Subcutaneous abdominal adipose tissue (tissue), 5 donors: ENCODE measurements around the gene P2RX5.

Experiments
- H3K27ac ChIP-seq: one replicate; pipeline ENCODE4 v1.7.0; 2013; ENCODE audit warnings: low read depth, mild to moderate bottlenecking, inconsistent platforms, low read length, moderate library complexity
- H3K27me3 ChIP-seq, 5 donors: one replicate each; pipeline ENCODE4 v1.7.0; 2013; ENCODE audit warnings: low read length in 5 of 5, inconsistent platforms in 1 of 5; ENCODE audit not compliant: control insufficient read depth in 5 of 5, insufficient read depth in 4 of 5
- H3K36me3 ChIP-seq, 5 donors: one replicate each; pipeline ENCODE4 v1.7.0; 2013; ENCODE audit warnings: low read length in 5 of 5; ENCODE audit not compliant: control insufficient read depth in 5 of 5, insufficient read depth in 5 of 5
- H3K4me1 ChIP-seq, 5 donors: one replicate each; pipeline ENCODE4 v1.7.0; 2013; ENCODE audit warnings: low read length in 5 of 5, mild to moderate bottlenecking in 3 of 5, moderate library complexity in 1 of 5; ENCODE audit not compliant: control insufficient read depth in 5 of 5, insufficient read depth in 5 of 5
- H3K4me3 ChIP-seq, 5 donors: one replicate each; pipeline ENCODE4 v1.7.0; 2013; ENCODE audit warnings: low read length in 5 of 5, low read depth in 1 of 5
- H3K9ac ChIP-seq, 5 donors: one replicate each; pipeline ENCODE4 v1.7.0; 2013; ENCODE audit warnings: low read length in 5 of 5, mild to moderate bottlenecking in 4 of 5, moderate library complexity in 3 of 5
- H3K9me3 ChIP-seq, 5 donors: one replicate each; pipeline ENCODE4 v1.7.0; 2013; ENCODE audit warnings: low read length in 5 of 5; ENCODE audit not compliant: control insufficient read depth in 5 of 5
- donor health status: healthy.
- donor health status: healthy.
- donor health status: healthy.
- donor health status: healthy.
- donor health status: healthy.

P2RX5 gene

GRCh38 chr17:3659541-3660111 is 36.3 kb downstream of the P2RX5 start:
- peaks cover 0 to 71% (median 32%) of the 10 kb centered on the region in 5 donors for H3K36me3 ChIP-seq
- H3K9me3 ChIP-seq: no peaks in the 10 kb centered on the region
- H3K27me3 ChIP-seq: no peaks in the 10 kb centered on the region
- peak overlapping the region in 2 of 5 donors; percentile 41 to 49 for H3K9ac ChIP-seq
- no peak overlapping the region for H3K4me3 ChIP-seq
- H3K27ac ChIP-seq: peak overlapping the region; percentile 62
- H3K4me1 ChIP-seq: peaks cover 0 to 28% (median 26%) of the 10 kb centered on the region in 5 donors

DNA sequence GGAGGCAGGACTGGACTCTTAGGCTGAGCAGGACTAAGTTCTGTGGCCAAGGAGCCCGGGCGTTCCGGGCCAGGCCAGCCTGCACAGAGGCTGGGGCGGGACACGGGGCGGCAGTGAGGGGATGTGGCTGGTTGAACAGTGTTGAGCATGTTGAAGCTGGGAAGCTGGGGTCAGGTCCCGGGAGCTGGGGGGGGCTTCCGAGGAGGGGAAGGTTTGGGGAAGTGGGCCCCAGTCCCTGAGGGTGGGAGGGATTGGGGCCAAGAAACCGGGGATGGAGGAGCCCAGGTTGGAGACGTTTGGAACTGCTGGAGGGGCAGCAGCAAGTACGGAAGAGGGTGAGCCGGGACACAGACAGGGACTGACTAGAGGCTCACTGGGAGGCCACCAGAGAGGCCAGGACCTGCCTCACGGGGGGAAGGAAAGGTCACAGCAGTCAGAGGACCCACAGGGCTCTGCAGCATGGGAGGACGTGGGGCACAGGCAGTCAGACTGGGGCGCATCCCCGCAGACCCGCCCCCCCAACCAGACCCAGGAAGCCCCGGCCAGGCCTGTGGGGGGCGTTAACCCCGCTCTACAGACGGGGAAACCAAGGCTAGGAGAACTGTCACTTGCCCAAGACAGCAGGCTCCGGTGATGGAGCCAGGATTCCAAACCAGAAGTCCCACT is 37.0 kb downstream of the P2RX5 start:
- Histone ChIP-seq H3K36me3 (peaks cover 0 to 64% (median 25%) of the 10 kb centered on the region in 5 donors), H3K4me1 (peaks cover 0 to 28% (median 26%) of the 10 kb centered on the region in 5 donors), H3K4me3 (no peak overlapping the region), H3K27me3 (no peaks in the 10 kb centered on the region), H3K27ac (peak overlapping the region; percentile 62), H3K9me3 (no peaks in the 10 kb centered on the region), H3K9ac (peak overlapping the region in 1 of 5 donors; percentile 41)

DNA sequence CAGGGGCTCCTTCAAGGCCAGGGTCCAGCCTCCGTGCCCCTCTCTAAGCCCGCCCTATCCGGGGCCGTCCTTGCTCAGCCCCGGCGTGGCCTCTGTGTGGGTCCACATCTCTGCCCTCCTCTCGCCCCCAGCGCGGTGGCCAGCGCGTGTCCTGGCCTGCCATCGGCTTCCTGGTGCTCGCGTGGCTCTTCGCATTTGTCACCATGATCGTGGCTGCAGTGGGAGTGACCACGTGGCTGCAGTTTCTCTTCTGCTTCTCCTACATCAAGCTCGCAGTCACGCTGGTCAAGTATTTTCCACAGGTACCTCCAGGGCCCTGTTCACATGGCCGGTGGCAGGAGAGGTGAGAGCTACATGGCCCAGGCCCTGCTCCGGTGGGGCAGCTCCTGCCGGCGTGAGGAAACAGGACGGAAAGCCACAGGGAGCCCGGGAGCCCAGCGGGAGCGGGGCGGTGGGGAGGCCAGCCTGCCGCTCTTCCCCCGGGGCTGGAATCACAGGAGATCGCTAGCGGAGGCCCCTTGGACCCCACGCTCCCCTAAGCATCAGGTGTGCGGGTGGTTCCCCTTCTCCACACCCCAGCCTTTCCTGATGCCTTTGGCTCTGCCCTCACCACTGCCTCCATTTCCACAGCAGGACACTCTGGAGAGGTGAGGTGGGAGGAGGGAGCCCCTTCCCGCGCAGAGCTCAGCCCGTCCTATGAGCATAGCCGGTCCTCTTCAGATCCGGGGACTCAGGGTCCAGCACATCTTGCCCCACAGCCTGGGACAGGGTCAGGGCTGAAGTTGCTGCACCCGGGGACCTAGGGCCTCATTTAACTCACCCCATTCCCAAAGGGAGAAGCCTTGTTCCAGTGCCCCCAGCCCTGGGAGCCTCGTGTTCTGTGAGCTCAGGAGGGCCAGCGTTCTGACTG is 37.8 kb downstream of the P2RX5 start:
- no peak overlapping the region for H3K27ac ChIP-seq
- peak overlapping the region in 1 of 5 donors; percentile 9 for H3K9ac ChIP-seq
- no peak overlapping the region for H3K4me3 ChIP-seq
- peaks cover 0 to 28% (median 26%) of the 10 kb centered on the region in 5 donors for H3K4me1 ChIP-seq
- H3K36me3 ChIP-seq: peaks cover 0 to 56% (median 17%) of the 10 kb centered on the region in 5 donors
- H3K27me3 ChIP-seq: no peaks in the 10 kb centered on the region
- no peaks in the 10 kb centered on the region for H3K9me3 ChIP-seq

- Histone ChIP-seq H3K27me3 (no peaks in the 10 kb centered on the region), H3K27ac (no peak overlapping the region), H3K4me1 (peaks cover 0 to 28% (median 26%) of the 10 kb centered on the region in 5 donors), H3K9ac (no peak overlapping the region), H3K4me3 (no peak overlapping the region), H3K9me3 (no peaks in the 10 kb centered on the region), H3K36me3 (peaks cover 0 to 55% (median 16%) of the 10 kb centered on the region in 5 donors)
These were observed 38.4 kb downstream of the P2RX5 start for GRCh38 chr17:3657588-3657869.

- peaks cover 0 to 28% (median 26%) of the 10 kb centered on the region in 5 donors for H3K4me1 ChIP-seq
These were observed 39.0 kb downstream of the P2RX5 start for GRCh38 chr17:3656755-3657587.

GRCh38 chr17:3656353-3656752 is 39.6 kb downstream of the P2RX5 start:
- peaks cover 0 to 46% (median 13%) of the 10 kb centered on the region in 5 donors for H3K36me3 ChIP-seq
- H3K27ac ChIP-seq: no peak overlapping the region
- H3K4me3 ChIP-seq: no peak overlapping the region
- no peaks in the 10 kb centered on the region for H3K9me3 ChIP-seq
- H3K27me3 ChIP-seq: no peaks in the 10 kb centered on the region
- H3K9ac ChIP-seq: no peak overlapping the region
- H3K4me1 ChIP-seq: peaks cover 0 to 28% (median 26%) of the 10 kb centered on the region in 5 donors

More at GRCh38 chr17:3656755-3657587, 39.0 kb downstream of the P2RX5 start:
- H3K27me3 ChIP-seq: no peaks in the 10 kb centered on the region
- no peak overlapping the region for H3K9ac ChIP-seq
- H3K9me3 ChIP-seq: no peaks in the 10 kb centered on the region
- no peak overlapping the region for H3K4me3 ChIP-seq
- H3K36me3 ChIP-seq: peaks cover 0 to 50% (median 16%) of the 10 kb centered on the region in 5 donors
- H3K27ac ChIP-seq: no peak overlapping the region

DNA sequence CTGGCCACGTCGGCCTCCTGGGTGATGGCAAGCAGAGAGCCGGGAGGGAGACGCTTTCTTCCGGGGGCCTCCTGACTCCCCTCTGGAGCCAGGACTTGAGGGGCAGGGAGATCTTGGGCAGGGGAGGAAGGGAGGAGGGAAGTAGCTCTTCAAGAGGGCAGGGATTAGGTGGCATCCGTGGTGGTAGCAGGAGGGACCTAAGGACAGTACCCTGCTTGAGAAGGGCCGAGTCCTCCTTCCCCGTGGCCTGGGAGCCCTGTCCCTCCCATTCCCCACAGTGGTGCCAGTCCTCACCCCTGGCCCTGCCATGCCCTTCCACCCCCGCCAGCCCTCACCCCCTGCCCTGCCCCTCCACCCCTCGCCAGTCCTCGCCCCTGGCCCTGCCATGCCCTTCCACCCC is 40.2 kb downstream of the P2RX5 start:
- peaks cover 0 to 44% (median 9%) of the 10 kb centered on the region in 5 donors for H3K36me3 ChIP-seq
- H3K4me1 ChIP-seq: peaks cover 0 to 26% (median 24%) of the 10 kb centered on the region in 5 donors
- no peak overlapping the region for H3K4me3 ChIP-seq
- no peak overlapping the region for H3K9ac ChIP-seq
- no peaks in the 10 kb centered on the region for H3K9me3 ChIP-seq
- H3K27ac ChIP-seq: no peak overlapping the region
- no peaks in the 10 kb centered on the region for H3K27me3 ChIP-seq

GRCh38 chr17:3647769-3648555 is 48.0 kb downstream of the P2RX5 start:
- Histone ChIP-seq H3K27ac (peak overlapping the region; percentile 37), H3K9ac (peak overlapping the region in 2 of 5 donors; percentile 49 to 67), H3K36me3 (peaks cover 0 to 57% (median 20%) of the 10 kb centered on the region in 5 donors)

DNA sequence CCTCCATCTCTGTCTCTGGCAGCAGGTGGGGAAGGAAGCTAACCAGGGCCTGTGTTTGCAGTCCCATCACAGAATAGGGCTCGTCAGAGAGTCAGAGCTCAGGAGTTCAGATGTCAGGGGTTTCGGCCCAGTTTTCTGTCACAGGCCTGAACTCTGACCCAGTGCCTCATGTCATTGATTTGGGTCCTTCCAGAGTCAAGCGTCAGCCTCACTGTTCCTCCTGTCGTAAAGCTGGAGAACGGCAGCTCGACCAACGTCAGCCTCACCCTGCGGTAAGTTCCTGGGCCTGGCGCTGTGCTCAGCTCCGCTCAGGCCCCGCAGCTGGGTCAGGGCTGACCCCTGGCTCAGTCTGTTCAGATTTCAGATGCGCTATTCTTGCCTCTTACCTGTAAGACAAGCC is 48.7 kb downstream of the P2RX5 start:
- Histone ChIP-seq H3K9me3 (no peaks in the 10 kb centered on the region), H3K9ac (peak overlapping the region in 2 of 5 donors; percentile 49 to 67), H3K36me3 (peaks cover 0 to 59% (median 20%) of the 10 kb centered on the region in 5 donors)

More at GRCh38 chr17:3647769-3648555, 48.0 kb downstream of the P2RX5 start:
- H3K4me3 ChIP-seq: no peak overlapping the region
- no peaks in the 10 kb centered on the region for H3K27me3 ChIP-seq
- H3K4me1 ChIP-seq: peaks cover 2 to 17% (median 13%) of the 10 kb centered on the region in 5 donors
- no peaks in the 10 kb centered on the region for H3K9me3 ChIP-seq

More for the DNA sequence above, 48.7 kb downstream of the P2RX5 start:
- Histone ChIP-seq H3K4me3 (no peak overlapping the region), H3K27ac (peak overlapping the region; percentile 37), H3K27me3 (no peaks in the 10 kb centered on the region), H3K4me1 (peaks cover 2 to 17% (median 13%) of the 10 kb centered on the region in 5 donors)
